Neural crest cell (in vitro differentiated cells): ENCODE results near the gene MYADM. TPM values are rescaled to one million over a fixed set of nuclear protein-coding genes. Genes with fewer than 3 reads are reported as not detected.

ENCODE experiments used
- DNase-seq: peaks from one replicate; pipeline ENCODE4 v3.0.0; 2021; ENCODE audit warnings: low read depth, mixed read lengths, low spot score
- H3K27ac Mint-ChIP-seq: one replicate; pipeline ENCODE4 v1.8.0; 2021; ENCODE audit warnings: mild to moderate bottlenecking, mixed read lengths; ENCODE audit not compliant: unreplicated experiment
- H3K27me3 Mint-ChIP-seq: 2 replicates; pipeline ENCODE4 v1.8.0; 2021; ENCODE audit warnings: low read depth, mild to moderate bottlenecking, mixed read lengths
- H3K36me3 Mint-ChIP-seq: 2 replicates; pipeline ENCODE4 v1.8.0; 2021; ENCODE audit warnings: low read depth, mild to moderate bottlenecking, mixed read lengths
- H3K4me1 Mint-ChIP-seq: 2 replicates; pipeline ENCODE4 v1.8.0; 2021; ENCODE audit warnings: mixed read lengths
- H3K4me3 Mint-ChIP-seq: one replicate; pipeline ENCODE4 v1.8.0; 2021; ENCODE audit warnings: mild to moderate bottlenecking, mixed read lengths
- H3K9me3 Mint-ChIP-seq: 2 replicates; pipeline ENCODE4 v1.8.0; 2021; ENCODE audit warnings: mixed read lengths
- total RNA-seq: library from RNA; stranded (reverse); gene quantifications from 2 replicates; pipeline ENCODE4 v1.2.1, GENCODE V29; 2021
- TF ChIP-seq, protein P1 (sequence below): fragments of 200-600 bp; sonication (generic); conservative IDR thresholded peaks from 2 replicates; pipeline ENCODE4 v1.5.0; 2021; ENCODE audit warnings: antibody characterized with exemption, mild to moderate bottlenecking

The MYADM gene
- total RNA-seq, 1 donor from 2014 or later, result 19.1 TPM

DNA sequence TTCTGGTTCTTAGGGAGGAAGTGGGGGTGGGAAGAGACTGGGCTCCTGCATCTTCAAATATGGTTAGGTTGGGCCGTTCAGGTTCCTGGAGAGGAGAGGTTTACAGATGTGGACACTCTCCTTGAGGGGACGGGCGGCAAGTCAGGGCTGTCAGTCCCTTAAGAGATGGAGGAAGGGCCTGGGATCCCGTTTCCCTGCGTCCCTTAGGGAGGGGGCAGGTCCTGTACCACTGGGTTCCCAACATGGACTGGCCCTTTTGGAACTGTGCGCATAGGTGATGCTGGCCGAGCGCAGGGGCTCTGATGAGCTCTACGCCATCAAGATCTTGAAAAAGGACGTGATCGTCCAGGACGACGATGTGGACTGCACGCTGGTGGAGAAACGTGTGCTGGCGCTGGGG lies 30.5 kb downstream of the MYADM start:
- Mint-ChIP-seq H3K9me3 (no peaks in the 10 kb centered on the region), H3K27ac (no peak overlapping the region), H3K36me3 (no peaks in the 10 kb centered on the region), H3K4me3 (no peak overlapping the region), H3K27me3 (peaks cover 77% of the 10 kb centered on the region), H3K4me1 (peaks cover 11% of the 10 kb centered on the region)
- DNase-seq, result no peak
- TF ChIP-seq, protein P1, sequence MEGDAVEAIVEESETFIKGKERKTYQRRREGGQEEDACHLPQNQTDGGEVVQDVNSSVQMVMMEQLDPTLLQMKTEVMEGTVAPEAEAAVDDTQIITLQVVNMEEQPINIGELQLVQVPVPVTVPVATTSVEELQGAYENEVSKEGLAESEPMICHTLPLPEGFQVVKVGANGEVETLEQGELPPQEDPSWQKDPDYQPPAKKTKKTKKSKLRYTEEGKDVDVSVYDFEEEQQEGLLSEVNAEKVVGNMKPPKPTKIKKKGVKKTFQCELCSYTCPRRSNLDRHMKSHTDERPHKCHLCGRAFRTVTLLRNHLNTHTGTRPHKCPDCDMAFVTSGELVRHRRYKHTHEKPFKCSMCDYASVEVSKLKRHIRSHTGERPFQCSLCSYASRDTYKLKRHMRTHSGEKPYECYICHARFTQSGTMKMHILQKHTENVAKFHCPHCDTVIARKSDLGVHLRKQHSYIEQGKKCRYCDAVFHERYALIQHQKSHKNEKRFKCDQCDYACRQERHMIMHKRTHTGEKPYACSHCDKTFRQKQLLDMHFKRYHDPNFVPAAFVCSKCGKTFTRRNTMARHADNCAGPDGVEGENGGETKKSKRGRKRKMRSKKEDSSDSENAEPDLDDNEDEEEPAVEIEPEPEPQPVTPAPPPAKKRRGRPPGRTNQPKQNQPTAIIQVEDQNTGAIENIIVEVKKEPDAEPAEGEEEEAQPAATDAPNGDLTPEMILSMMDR, result no peak

DNA sequence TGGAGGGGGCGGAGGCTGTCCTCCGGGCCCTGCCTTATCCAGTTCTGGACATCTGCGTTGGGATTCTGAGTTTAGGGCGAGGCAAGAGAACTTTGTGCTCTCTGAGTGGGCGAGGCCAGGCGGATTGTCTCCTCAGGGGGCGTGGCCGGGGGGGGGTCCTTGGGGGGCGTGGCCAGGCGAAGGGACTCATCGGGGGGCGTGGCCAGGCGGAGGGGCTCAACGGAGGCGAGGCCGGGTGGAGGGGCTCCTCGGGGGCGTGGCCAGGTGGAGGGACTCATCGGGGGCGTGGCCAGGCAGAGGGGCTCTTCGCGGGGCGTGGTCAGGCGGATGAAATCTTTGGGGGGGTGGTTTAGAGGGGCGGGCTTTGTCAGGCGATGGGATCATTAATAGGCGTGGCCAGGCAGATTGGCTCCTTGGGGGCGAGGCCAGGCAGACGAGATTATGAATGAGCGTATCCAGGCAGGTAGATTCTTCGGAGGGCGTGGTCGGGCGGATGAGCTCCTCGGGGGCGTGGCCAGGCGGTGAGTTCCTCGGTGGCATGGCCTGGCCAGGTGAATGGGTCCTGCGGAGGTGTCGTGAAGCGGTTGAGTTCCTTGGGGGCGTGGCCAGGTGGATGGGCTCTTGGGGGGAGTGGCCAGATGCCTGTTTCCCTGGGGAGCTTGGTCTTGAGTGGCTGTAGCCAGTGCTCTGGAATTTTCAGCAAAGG lies 31.1 kb downstream of the MYADM start:
- Mint-ChIP-seq H3K36me3 (no peaks in the 10 kb centered on the region), H3K4me3 (no peak overlapping the region), H3K27ac (no peak overlapping the region), H3K4me1 (peaks cover 9% of the 10 kb centered on the region), H3K27me3 (peaks cover 79% of the 10 kb centered on the region), H3K9me3 (no peaks in the 10 kb centered on the region)
- TF ChIP-seq, protein P1, result no peak
- no peak for DNase-seq

DNA sequence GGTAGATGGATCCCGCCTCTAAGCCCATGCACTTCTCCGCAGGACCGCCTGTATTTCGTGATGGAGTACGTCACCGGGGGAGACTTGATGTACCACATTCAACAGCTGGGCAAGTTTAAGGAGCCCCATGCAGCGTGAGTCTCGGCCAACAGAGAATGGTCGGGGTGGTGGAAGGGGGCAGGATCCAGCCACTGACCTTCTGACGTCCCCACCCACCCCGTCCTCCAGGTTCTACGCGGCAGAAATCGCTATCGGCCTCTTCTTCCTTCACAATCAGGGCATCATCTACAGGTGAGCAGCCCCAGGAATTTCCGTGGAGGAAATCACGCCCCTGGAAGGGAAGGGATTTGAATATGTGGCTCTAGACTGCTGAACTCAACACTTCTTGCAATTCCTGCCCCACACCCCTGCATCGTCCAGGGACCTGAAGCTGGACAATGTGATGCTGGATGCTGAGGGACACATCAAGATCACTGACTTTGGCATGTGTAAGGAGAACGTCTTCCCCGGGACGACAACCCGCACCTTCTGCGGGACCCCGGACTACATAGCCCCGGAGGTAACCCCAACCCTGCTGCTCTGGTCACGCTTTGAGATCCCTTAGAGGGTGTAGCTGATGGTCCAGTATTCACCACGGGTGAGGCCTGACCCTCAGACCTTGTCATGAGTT lies 32.6 kb downstream of the MYADM start:
- Mint-ChIP-seq H3K36me3 (no peaks in the 10 kb centered on the region), H3K27ac (no peak overlapping the region), H3K9me3 (no peaks in the 10 kb centered on the region), H3K27me3 (peaks cover 88% of the 10 kb centered on the region), H3K4me1 (peaks cover 9% of the 10 kb centered on the region), H3K4me3 (no peak overlapping the region)
- DNase-seq, result no peak
- TF ChIP-seq, protein P1, result no peak

DNA sequence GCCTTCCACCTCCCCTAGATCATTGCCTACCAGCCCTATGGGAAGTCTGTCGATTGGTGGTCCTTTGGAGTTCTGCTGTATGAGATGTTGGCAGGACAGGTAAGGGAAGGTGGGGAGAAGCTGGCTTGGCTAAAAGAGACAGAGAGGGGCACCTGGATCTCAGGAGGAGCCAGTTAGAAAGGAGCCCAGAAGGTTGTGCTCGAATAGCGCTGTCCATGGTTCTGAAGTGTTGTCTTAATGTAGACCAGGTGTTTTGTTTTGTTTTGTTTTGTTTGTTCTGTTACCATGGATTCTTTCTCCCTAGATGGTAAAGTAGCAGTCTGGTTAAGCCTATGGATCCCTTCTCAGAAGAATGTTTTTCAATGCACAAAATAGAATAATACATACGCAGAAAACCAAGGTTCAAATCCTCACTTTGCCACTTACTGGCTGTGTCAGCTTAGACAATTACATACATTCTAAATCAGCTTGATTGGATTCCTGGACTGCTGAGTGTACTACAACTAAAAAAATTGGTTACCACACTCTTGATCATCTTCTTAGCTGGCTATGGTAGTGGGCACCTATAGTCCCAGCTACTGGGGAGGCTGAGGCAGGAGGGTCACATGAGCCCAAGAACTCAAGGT lies 35.5 kb downstream of the MYADM start:
- TF ChIP-seq, protein P1, result no peak
- peaks cover 12% of the 10 kb centered on the region for H3K4me1 Mint-ChIP-seq
- no peak for DNase-seq
- no peaks in the 10 kb centered on the region for H3K9me3 Mint-ChIP-seq
- H3K27ac Mint-ChIP-seq, result no peak overlapping the region
- no peak overlapping the region for H3K4me3 Mint-ChIP-seq
- H3K36me3 Mint-ChIP-seq, result no peaks in the 10 kb centered on the region
- peaks cover 91% of the 10 kb centered on the region for H3K27me3 Mint-ChIP-seq

DNA sequence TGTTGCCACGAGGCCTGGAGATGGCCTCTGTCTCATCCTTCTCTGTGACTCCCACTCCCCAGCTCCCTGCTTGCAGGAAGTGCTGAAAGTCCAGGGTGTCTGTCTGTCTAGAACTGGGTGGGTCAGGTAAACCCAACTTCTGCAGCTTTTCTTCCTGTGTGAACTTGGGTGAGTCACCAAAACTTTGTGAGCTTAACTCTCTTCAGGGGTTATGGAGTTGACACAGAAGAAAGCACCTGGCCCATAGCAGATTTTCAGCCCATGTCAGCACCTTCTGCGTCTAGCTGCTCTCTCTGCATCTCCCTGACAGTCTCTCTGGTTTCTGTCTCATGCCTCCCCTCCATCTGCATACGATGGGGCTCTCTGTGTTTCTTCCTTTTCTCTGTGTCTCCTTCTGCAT lies 37.2 kb downstream of the MYADM start:
- TF ChIP-seq, protein P1, result no peak
- no peak overlapping the region for H3K27ac Mint-ChIP-seq
- peaks cover 18% of the 10 kb centered on the region for H3K4me1 Mint-ChIP-seq

More for the DNA sequence above, 37.2 kb downstream of the MYADM start:
- no peaks in the 10 kb centered on the region for H3K9me3 Mint-ChIP-seq
- H3K4me3 Mint-ChIP-seq, result no peak overlapping the region
- DNase-seq, result no peak
- H3K27me3 Mint-ChIP-seq, result peaks cover 87% of the 10 kb centered on the region
- H3K36me3 Mint-ChIP-seq, result no peaks in the 10 kb centered on the region
